IMR-90 (cell line): ENCODE results near the gene NUDCD3. TPM values are rescaled to one million over a fixed set of nuclear protein-coding genes. Genes with fewer than 3 reads are reported as not detected.

ENCODE experiments used
- ATAC-seq: fragments of 200-7000 bp; cut with Tn5 transposase; 2 replicates; pipeline ENCODE4 v1.9.1; 2020; ENCODE audit warnings: low read depth, mild to moderate bottlenecking, moderate library complexity
- BruUV-seq: library from RNA; stranded (reverse); fragments of 400-500 nt; replicated peaks from 2 replicates; lab custom pipeline; 2021; lab: Mats Ljungman, UMichigan
- CTCF ChIA-PET: fragments of 300-600 bp; formaldehyde crosslinking; extraction: SDS; loops from one replicate; lab custom pipeline; 2021; ENCODE audit warnings: antibody characterized with exemption; lab: Yijun Ruan, JAX
- POLR2A ChIA-PET: fragments of 300-600 bp; sonication (Branson Sonifier 250); formaldehyde crosslinking; loops from one replicate; lab custom pipeline; 2022; ENCODE audit warnings: antibody characterized with exemption; ENCODE audit not compliant: unreplicated experiment; lab: Charles Lee
- DNase-seq: peaks from one replicate; pipeline ENCODE4 v3.0.0; 2013
- H2AFZ ChIP-seq: replicated peaks from 2 replicates; pipeline ENCODE3; 2013; ENCODE audit warnings: low read length, mild to moderate bottlenecking; ENCODE audit not compliant: poor library complexity
- H2AK5ac ChIP-seq: 2 replicates; pipeline ENCODE4 v1.6.1; 2013; ENCODE audit warnings: low read depth, low read length, inconsistent platforms
- H2AK9ac ChIP-seq: replicated peaks from 2 replicates; pipeline ENCODE3; 2013; ENCODE audit warnings: mild to moderate bottlenecking, low read depth, low read length, moderate library complexity; ENCODE audit not compliant: poor library complexity
- H2BK120ac ChIP-seq: 2 replicates; pipeline ENCODE4 v1.6.1; 2013; ENCODE audit warnings: low read depth, low read length, inconsistent platforms
- H2BK15ac ChIP-seq: 3 replicates; pipeline ENCODE4 v1.6.1; 2013; ENCODE audit warnings: low read depth, low read length, inconsistent platforms
- H2BK20ac ChIP-seq: 2 replicates; pipeline ENCODE4 v1.6.1; 2013; ENCODE audit warnings: low read depth, mild to moderate bottlenecking, inconsistent platforms, low read length, moderate library complexity
- H2BK5ac ChIP-seq: 2 replicates; pipeline ENCODE4 v1.6.1; 2013; ENCODE audit warnings: mild to moderate bottlenecking, low read depth, low read length, inconsistent platforms; ENCODE audit not compliant: poor library complexity, severe bottlenecking
- H3K14ac ChIP-seq: replicated peaks from 2 replicates; pipeline ENCODE4 v1.6.1; 2013; ENCODE audit warnings: low read depth, low read length, inconsistent platforms
- H3K18ac ChIP-seq: 2 replicates; pipeline ENCODE4 v1.6.1; 2013; ENCODE audit warnings: low read depth, low read length, control low read depth
- H3K23ac ChIP-seq: 2 replicates; pipeline ENCODE4 v1.6.1; 2013; ENCODE audit warnings: low read depth, low read length, inconsistent platforms
- H3K27ac ChIP-seq: 2 replicates; pipeline ENCODE4 v1.5.1; 2013; ENCODE audit warnings: mild to moderate bottlenecking, control low read depth, low read length; ENCODE audit not compliant: insufficient read depth
- H3K27me3 ChIP-seq: 2 replicates; pipeline ENCODE4 v1.6.1; 2013; ENCODE audit warnings: low read length; ENCODE audit not compliant: control insufficient read depth, insufficient read depth
- H3K36me3 ChIP-seq: 2 replicates; pipeline ENCODE4 v1.6.1; 2013; ENCODE audit warnings: low read length, mixed read lengths; ENCODE audit not compliant: control insufficient read depth, insufficient read depth
- H3K4ac ChIP-seq: 2 replicates; pipeline ENCODE4 v1.6.1; 2013; ENCODE audit warnings: low read depth, low read length, inconsistent platforms
- H3K4me1 ChIP-seq: 2 replicates; pipeline ENCODE4 v1.6.1; 2013; ENCODE audit warnings: low read length, mixed read lengths; ENCODE audit not compliant: control insufficient read depth, insufficient read depth
- H3K4me2 ChIP-seq: 2 replicates; pipeline ENCODE4 v1.6.1; 2013; ENCODE audit warnings: low read depth, mild to moderate bottlenecking, control low read depth, low read length, moderate library complexity
- H3K4me3 ChIP-seq: 2 replicates; pipeline ENCODE4 v1.5.1; 2013; ENCODE audit warnings: low read depth, mild to moderate bottlenecking, control low read depth, low read length, moderate library complexity; ENCODE audit not compliant: insufficient read depth
- H3K56ac ChIP-seq: 2 replicates; pipeline ENCODE4 v1.6.1; 2013; ENCODE audit warnings: low read length, inconsistent platforms; ENCODE audit not compliant: insufficient read depth; ENCODE audit errors: extremely low read depth
- H3K79me1 ChIP-seq, 2 experiments: 2 replicates each; pipeline ENCODE4 v1.6.1; 2013; ENCODE audit warnings: low read length in 2 of 2, inconsistent platforms in 1 of 2, low read depth in 1 of 2
- H3K9ac ChIP-seq: 2 replicates; pipeline ENCODE4 v1.6.1; 2013; ENCODE audit warnings: low read depth, low read length, control low read depth
- H3K9me1 ChIP-seq: 2 replicates; pipeline ENCODE4 v1.6.1; 2013; ENCODE audit warnings: low read length, inconsistent platforms; ENCODE audit not compliant: insufficient read depth
- H3K9me3 ChIP-seq: 2 replicates; pipeline ENCODE4 v1.6.1; 2013; ENCODE audit warnings: low read length; ENCODE audit not compliant: control insufficient read depth, insufficient read depth
- H4K20me1 ChIP-seq: 2 replicates; pipeline ENCODE4 v1.6.1; 2013; ENCODE audit warnings: low read length, inconsistent platforms; ENCODE audit not compliant: insufficient read depth
- H4K5ac ChIP-seq: 2 replicates; pipeline ENCODE4 v1.6.1; 2013; ENCODE audit warnings: mild to moderate bottlenecking, low read depth, low read length, control low read depth
- H4K8ac ChIP-seq, 2 experiments: 2 replicates each; pipeline ENCODE4 v1.6.1; 2013; ENCODE audit warnings: low read depth in 2 of 2, low read length in 2 of 2, control low read depth in 1 of 2, inconsistent platforms in 1 of 2
- H4K91ac ChIP-seq: 2 replicates; pipeline ENCODE4 v1.6.1; 2013; ENCODE audit warnings: low read depth, low read length, inconsistent platforms; ENCODE audit not compliant: insufficient read depth
- FOS ChIP-seq: fragments of 150-350 bp; IDR thresholded peaks from 2 replicates; pipeline ENCODE4 v1.6.1; 2016; ENCODE audit warnings: low read depth, low read length
- WGBS, 2 experiments: methylation state at CpG; one replicate each; pipeline versions ENCODE4 v1.1.5 to v1.1.7; 2013; ENCODE audit warnings: missing lambda C conversion rate in 2 of 2; ENCODE audit not compliant: insufficient read length in 1 of 2; ENCODE audit errors: extremely low coverage in 2 of 2; 5-methylcytosine and 5-hydroxymethylcytosine counted together
- dilution Hi-C: fragments of 300-500 bp; cut with HindIII; formaldehyde crosslinking; loops from one replicate; pipeline ENCODE4 v1.14.3; 2018; ENCODE audit warnings: low sequenced_read_pairs; ENCODE audit not compliant: unreplicated experiment
- in situ Hi-C: fragments of 300-500 bp; cut with MboI; formaldehyde crosslinking; loops from 3 replicates; pipeline ENCODE4 v1.14.3; 2019; ENCODE audit warnings: low sequenced_read_pairs, inconsistent platforms, mixed read lengths
- intact Hi-C: fragments of 100-400 bp; cut with micrococcal nuclease; formaldehyde crosslinking; loops from 2 replicates; pipeline ENCODE4 v1.10.0; 2022
- polyA plus RNA-seq, 3 experiments: library from polyadenylated mRNA; depleted of rRNA; stranded (reverse); fragments of >200 nt; gene quantifications; 2 replicates each; pipeline ENCODE4 v1.2.3, GENCODE V29; 2012; ENCODE audit warnings: low replicate concordance in 1 of 3
- total RNA-seq: library from RNA; depleted of rRNA; stranded (reverse); fragments of >200 nt; gene quantifications from 2 replicates; pipeline ENCODE4 v1.2.3, GENCODE V29; 2012

The NUDCD3 gene
- total and polyA plus RNA-seq, 2 of the 4 experiments (the other 2 are of a cell fraction) = 49.5 to 76.0 TPM

- Histone ChIP-seq H3K27me3 (no peaks in the 10 kb centered on the region), H2AK9ac (no peak overlapping the region), H3K4me3 (no peak overlapping the region), H4K91ac (no peak overlapping the region), H3K14ac (no peak overlapping the region; the same call in 1 of the 2 replicates), H2BK20ac (no peak overlapping the region), H3K9me1 (peaks cover 22% of the 10 kb centered on the region), H3K9ac (no peak overlapping the region), H3K4me1 (peaks cover 19% of the 10 kb centered on the region), H2BK5ac (no peak overlapping the region), H3K23ac (no peak overlapping the region), H3K27ac (no peak overlapping the region), H3K79me1 (peaks cover 54 to 84% of the 10 kb centered on the region in 2 experiments), H4K5ac (no peak overlapping the region), H2AFZ (no peak overlapping the region), H2AK5ac (no peak overlapping the region), H3K4me2 (no peak overlapping the region), H2BK15ac (no peak overlapping the region), H4K8ac (no peak overlapping the region), H3K36me3 (peaks cover 22% of the 10 kb centered on the region), H3K9me3 (no peaks in the 10 kb centered on the region), H3K4ac (no peak overlapping the region; the same call in 1 of the 2 replicates), H3K18ac (no peak overlapping the region), H3K56ac (no peak overlapping the region), H4K20me1 (peaks cover 36% of the 10 kb centered on the region; the same call in 1 of the 2 replicates), H2BK120ac (no peak overlapping the region)
- DNase-seq (peak; percentile 64), ATAC-seq (peak; percentile 51)
- BruUV-seq = no TSS peak
- no peak for TF ChIP-seq FOS
- ChIA-PET CTCF (interaction anchor here (1.2 kb wide), 1 partner anchor 230 kb away, joined by 3 read pairs; no protein-coding TSS in a partner anchor), POLR2A (no interaction called here)
- in situ Hi-C loops = no loop called here
- intact Hi-C loops = no loop called here
- dilution Hi-C loops = no loop called here
- no CpG with 5 or more reads among the region's 2 CpGs for WGBS, 2 experiments
Observed at GRCh38 chr7:44470135-44470479, 20.4 kb downstream of the NUDCD3 start.
